ENCODE data around the gene TMEM240.
"Not testable (repeated sequence)": the region's sequence is repeated elsewhere in the genome, so short reads cannot be mapped to it uniquely, and the experiment has no call there.

The TMEM240 gene

DNA sequence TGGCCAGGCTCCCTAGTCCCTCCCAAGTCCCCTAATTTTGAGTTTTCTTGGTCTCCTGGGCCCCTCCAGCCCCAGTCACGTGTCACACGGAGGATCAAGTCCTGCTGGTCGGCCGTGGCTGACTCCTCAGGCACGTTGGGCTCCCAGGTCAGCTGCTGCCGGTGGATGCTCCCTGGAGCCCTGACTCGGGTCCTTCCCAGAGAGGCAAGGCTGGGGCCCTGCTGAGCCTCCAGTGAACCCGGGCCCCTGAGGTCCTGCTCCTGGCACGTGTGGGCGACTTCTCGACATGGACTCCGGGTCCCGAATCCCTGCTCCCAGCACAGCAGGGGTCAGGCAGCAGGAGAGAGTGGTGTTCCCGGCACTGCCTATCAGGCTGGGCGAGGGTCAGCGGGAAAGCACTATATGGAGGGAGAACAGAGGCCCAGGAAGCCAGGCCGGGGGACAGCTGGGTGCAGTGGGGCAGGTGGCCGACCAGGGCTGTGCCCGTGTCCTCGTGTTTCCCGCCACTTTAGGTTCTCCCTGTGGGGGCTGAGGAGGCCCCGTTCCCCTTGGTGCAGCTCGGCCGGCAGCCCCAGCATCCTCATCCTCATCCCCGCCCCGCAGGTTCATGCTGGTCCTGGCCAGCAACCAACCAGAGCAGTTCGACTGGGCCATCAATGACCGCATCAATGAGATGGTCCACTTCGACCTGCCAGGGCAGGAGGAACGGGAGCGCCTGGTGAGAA, 13.2 kb downstream of the TMEM240 start:
- no peak for DNase-seq (ENCODE audit: insufficient read length, low spot score)
- FAIRE-seq: no peak

GRCh38 chr1:1526476-1526875, 13.9 kb downstream of the TMEM240 start:
- FAIRE-seq: not testable (repeated sequence)

DNA sequence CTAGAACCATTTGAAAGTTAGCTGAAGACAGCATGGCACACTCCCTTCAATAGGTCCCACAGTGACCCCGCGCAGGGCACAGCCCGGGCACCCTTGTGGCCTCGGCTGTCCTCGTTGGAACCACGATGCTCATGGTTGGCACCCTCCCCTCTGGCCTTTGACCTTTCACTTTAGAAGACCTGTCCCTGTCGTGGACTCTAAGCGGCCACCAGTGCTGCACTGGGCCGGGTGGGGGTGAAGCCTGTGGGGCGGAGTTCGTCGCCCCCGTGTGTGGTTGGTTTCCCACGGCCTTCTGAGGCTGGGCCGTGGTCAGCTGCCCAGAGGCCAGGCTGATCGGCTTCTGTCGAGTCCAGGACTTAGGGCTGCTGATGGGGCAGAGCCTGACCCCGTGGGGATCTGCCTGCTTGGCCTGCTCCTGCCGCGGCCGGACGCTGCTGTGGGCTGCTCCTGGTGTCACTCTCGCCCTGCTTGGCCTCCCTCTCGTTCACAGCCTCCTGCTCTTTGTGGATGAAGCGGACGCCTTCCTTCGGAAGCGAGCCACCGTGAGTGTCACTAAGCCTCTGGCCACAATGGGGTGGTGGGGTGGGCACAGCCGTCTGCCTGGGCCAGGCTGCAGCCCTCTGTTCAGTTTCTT, 15.6 kb downstream of the TMEM240 start:
- not testable (repeated sequence) for DNase-seq (ENCODE audit: insufficient read length, low spot score); FAIRE-seq

More at GRCh38 chr1:1526476-1526875, 13.9 kb downstream of the TMEM240 start:
- not testable (repeated sequence) for DNase-seq (ENCODE audit: insufficient read length, low spot score)

GRCh38 chr1:1523651-1524050, 16.8 kb downstream of the TMEM240 start:
- not testable (repeated sequence) for FAIRE-seq; DNase-seq (ENCODE audit: insufficient read length, low spot score)

- DNase-seq (ENCODE audit: insufficient read length, low spot score); FAIRE-seq: not testable (repeated sequence)
These were observed 17.2 kb downstream of the TMEM240 start for GRCh38 chr1:1523226-1523625.

- not testable (repeated sequence) for FAIRE-seq; DNase-seq (ENCODE audit: insufficient read length, low spot score)
These were observed 17.9 kb downstream of the TMEM240 start for GRCh38 chr1:1522536-1522935.

- FAIRE-seq (no peak), DNase-seq (ENCODE audit: insufficient read length, low spot score) (no peak)
These were observed 19.1 kb downstream of the TMEM240 start for GRCh38 chr1:1521331-1521730.

- DNase-seq (ENCODE audit: insufficient read length, low spot score); FAIRE-seq: not testable (repeated sequence)
These were observed 20.5 kb downstream of the TMEM240 start for GRCh38 chr1:1519805-1520505.

GRCh38 chr1:1518621-1519007, 21.8 kb downstream of the TMEM240 start:
- not testable (repeated sequence) for DNase-seq (ENCODE audit: insufficient read length, low spot score); FAIRE-seq

- no peak for FAIRE-seq
- no peak for DNase-seq (ENCODE audit: insufficient read length, low spot score)
These were observed 22.3 kb downstream of the TMEM240 start for GRCh38 chr1:1517973-1518620.

DNA sequence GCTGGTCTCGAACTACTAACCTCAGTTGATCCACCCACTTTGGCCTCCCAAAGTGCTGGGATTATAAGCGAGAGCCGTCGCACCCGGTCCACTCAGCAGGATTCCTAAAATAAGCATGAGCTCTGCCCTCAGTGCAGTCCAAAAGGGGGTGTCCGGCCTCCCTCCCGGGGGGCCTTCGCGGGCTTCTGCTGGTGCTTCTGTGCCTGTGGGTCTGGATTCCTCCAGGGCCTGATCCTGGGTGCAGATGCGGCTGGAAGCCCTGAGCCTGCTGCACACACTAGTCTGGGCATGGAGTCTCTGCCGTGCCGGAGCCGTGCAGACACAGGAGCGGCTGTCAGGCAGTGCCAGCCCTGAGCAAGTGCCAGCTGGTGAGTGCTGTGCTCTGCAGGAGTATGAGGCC, 23.5 kb downstream of the TMEM240 start:
- FAIRE-seq; DNase-seq (ENCODE audit: insufficient read length, low spot score): not testable (repeated sequence)

DNA sequence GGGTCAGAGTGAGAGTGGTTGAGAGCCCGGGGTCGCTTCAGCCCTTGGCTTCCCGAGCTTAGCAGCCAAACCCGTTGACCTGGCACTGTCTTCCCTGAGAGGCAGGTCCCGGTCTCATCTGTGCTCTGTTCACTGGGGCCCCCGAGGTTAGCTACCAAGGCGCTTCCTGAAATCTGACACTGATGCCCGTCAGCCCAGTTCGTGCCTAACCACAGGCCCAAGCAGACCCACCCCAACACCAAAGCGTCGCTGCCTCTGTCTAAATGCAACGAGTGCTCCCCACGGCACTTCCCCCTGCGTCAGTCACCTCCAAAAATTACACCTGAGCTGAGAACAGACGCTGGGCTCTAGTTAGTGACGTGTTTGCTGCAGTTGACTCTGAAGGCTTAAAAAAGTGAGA, 26.0 kb downstream of the TMEM240 start:
- not testable (repeated sequence) for DNase-seq (ENCODE audit: insufficient read length, low spot score); FAIRE-seq

DNA sequence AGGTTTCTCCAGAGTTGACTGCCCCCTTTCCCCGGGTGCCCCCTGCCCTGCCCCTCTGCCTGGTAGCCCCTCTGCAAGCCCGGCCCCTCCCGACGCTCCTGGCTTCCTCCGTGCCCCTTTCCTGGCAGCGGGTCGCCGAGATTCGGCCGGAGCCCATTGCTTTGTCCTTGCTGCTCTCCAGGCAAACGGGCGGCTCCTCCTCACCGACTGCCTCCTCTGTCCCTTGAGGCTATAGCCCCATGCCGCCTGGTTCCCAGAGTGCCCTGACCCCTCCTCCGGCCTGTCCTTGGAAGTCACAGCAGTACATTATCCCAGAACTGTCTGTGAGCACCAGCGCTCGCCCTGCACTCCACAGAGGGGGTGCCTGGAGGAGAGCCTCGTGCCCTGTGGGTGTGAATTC, 26.7 kb downstream of the TMEM240 start:
- FAIRE-seq; DNase-seq (ENCODE audit: insufficient read length, low spot score): not testable (repeated sequence)

- FAIRE-seq: not testable (repeated sequence)
These were observed 28.0 kb downstream of the TMEM240 start for GRCh38 chr1:1512425-1512824.

DNA sequence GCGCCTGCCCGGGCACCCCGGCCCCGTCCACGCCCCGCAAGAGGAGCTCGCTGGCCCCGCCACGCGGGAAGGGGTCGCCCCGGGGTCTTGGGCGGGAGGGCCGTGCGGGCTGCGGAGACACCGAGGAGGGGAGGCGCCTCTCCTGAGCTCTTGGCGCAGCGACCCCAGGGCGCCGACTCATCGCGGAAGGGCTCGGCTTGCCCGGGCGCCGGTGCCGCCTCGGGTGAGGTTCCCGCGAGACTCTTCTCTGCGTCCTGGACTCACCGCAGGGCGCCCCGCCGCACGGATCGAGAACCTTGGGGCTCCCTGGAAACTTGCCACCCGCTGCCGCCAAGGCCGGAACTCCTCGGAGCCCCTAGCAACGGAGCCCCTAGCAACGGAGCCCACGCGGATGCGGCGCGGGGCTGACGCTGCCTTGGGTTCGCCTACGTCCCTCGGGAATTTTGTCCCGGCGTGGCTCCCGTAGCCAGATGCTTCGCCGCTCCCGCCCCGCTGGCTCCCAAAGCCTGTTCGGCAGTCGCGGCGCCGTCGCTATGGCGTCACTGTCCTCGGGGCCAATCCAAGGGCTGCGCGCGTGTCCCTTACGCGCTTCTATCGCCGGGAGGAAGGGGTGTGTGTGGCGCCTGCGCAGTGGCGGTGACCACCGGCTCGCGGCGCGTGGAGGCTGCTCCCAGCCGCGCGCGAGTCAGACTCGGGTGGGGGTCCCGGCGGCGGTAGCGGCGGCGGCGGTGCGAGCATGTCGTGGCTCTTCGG, 28.7 kb downstream of the TMEM240 start, which contains the start of gene ATAD3A:
ATAD3A (plus strand) TSS at position 630 of the 753 bp plus-strand sequence; CDS start at position 737, 107 bp downstream.
- DNase-seq (ENCODE audit: insufficient read length, low spot score): peak; percentile 99
- peak; percentile 95 for FAIRE-seq

More at GRCh38 chr1:1512425-1512824, 28.0 kb downstream of the TMEM240 start:
- DNase-seq (ENCODE audit: insufficient read length, low spot score): not testable (repeated sequence)

GRCh38 chr1:1510912-1511532, 29.4 kb downstream of the TMEM240 start:
- FAIRE-seq (peak; percentile 28), DNase-seq (ENCODE audit: insufficient read length, low spot score) (no peak)

GRCh38 chr1:1509465-1509850, 31.0 kb downstream of the TMEM240 start:
- not testable (repeated sequence) for FAIRE-seq; DNase-seq (ENCODE audit: insufficient read length, low spot score)

GRCh38 chr1:1508775-1509464, 31.5 kb downstream of the TMEM240 start:
- not testable (repeated sequence) for DNase-seq (ENCODE audit: insufficient read length, low spot score); FAIRE-seq

DNA sequence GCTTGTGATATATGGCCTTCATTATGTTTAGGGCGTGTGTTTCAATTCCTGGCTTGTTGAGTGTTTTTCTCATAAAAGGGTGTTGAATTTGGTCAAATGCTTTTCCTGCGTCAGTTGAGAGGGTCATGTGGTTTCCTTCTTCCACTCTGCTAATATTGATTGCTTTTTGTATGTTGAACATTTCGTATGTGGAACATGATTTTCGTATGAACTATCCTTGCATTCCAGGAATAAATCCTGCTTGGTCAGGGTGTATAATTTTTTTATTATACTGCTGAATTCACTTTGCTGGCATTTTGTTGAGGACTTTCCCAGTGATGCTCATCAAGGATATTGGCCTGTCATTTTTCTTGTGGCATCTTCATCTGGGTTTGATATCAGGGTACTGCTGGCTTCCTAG, 33.1 kb downstream of the TMEM240 start:
- DNase-seq (ENCODE audit: insufficient read length, low spot score) (no peak), FAIRE-seq (no peak)
